Fibroblast of the aortic adventitia (primary cell): Measurements from ENCODE around the gene DNASE1L3. TPM values are rescaled to one million over a fixed set of nuclear protein-coding genes. Genes with fewer than 3 reads are reported as not detected.

Experiments used
- DNase-seq: peaks from one replicate; pipeline ENCODE4 v3.0.0-alpha.2; 2010; ENCODE audit warnings: low read depth
- H3K4me3 ChIP-seq: 2 replicates; pipeline ENCODE4 v1.5.1; 2011; ENCODE audit warnings: low read depth, mild to moderate bottlenecking, control low read depth, low read length, moderate library complexity
- total RNA-seq: library from RNA; depleted of rRNA; stranded (reverse); fragments of >200 nt; gene quantifications from 2 replicates; pipeline ENCODE4 v1.2.3, GENCODE V29; 2012; ENCODE audit warnings: low replicate concordance
- TF ChIP-seq, protein P1 (sequence below): IDR thresholded peaks from 2 replicates; pipeline ENCODE4 v1.5.1; 2011; ENCODE audit warnings: mild to moderate bottlenecking, low read length, control low read depth, inconsistent platforms; ENCODE audit not compliant: insufficient read depth

The DNASE1L3 gene
- total RNA-seq, 1 donor, result not detected

DNA sequence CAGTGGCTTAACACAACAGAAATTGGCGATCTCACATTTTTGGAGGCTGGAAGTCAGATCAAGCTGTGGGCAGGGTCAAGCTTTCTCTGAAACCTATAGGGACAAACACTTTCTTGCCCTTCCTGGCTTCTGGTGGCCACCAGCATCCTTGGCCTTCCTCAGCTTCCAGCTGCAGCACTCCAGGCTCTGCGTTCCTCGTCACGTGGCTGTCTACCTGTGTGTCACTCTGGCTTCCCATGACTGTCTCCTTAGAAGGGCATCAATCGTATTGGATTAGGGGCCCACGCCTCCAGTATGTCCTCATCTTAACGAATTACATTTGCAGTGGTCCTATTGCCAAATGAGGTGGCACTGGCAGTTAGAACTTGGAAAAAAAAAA, 25.8 kb downstream of the DNASE1L3 start:
- no peak overlapping the region for H3K4me3 ChIP-seq
- TF ChIP-seq, protein P1, sequence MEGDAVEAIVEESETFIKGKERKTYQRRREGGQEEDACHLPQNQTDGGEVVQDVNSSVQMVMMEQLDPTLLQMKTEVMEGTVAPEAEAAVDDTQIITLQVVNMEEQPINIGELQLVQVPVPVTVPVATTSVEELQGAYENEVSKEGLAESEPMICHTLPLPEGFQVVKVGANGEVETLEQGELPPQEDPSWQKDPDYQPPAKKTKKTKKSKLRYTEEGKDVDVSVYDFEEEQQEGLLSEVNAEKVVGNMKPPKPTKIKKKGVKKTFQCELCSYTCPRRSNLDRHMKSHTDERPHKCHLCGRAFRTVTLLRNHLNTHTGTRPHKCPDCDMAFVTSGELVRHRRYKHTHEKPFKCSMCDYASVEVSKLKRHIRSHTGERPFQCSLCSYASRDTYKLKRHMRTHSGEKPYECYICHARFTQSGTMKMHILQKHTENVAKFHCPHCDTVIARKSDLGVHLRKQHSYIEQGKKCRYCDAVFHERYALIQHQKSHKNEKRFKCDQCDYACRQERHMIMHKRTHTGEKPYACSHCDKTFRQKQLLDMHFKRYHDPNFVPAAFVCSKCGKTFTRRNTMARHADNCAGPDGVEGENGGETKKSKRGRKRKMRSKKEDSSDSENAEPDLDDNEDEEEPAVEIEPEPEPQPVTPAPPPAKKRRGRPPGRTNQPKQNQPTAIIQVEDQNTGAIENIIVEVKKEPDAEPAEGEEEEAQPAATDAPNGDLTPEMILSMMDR, result no peak
- DNase-seq, result no peak

DNA sequence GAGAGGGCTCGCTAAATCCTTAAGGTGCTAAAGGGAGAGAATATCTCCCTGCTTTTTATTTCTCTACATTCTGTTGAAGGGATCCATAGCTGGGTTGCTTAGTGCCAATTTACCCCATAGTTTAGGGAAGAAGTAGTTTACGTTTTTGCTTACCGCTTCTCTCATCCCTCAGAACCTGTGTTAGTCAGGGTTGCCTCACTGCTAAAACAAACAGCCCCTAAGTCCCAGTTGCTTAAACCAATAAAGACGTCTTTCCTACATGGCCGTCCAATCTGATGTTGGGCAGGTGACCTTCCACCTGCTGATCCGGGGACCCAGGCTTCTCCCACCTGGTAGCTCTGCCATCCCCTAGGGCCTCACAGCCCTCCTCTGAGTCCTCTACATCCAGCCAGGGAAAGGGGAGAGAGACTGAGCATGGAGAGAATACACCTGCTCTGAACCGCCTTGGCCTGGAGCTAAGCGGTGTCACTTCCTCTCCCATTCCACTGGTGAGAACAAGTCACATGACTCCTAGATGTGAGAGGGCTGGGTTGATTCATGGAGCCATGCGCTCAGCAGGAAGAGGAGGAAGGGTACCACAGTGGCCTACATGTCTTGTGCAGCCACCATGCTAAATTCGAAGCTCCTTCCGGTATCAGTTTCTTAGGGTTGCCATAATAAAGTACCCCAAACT, 26.3 kb downstream of the DNASE1L3 start:
- no peak overlapping the region for H3K4me3 ChIP-seq
- TF ChIP-seq, protein P1, result no peak
- DNase-seq, result no peak

DNA sequence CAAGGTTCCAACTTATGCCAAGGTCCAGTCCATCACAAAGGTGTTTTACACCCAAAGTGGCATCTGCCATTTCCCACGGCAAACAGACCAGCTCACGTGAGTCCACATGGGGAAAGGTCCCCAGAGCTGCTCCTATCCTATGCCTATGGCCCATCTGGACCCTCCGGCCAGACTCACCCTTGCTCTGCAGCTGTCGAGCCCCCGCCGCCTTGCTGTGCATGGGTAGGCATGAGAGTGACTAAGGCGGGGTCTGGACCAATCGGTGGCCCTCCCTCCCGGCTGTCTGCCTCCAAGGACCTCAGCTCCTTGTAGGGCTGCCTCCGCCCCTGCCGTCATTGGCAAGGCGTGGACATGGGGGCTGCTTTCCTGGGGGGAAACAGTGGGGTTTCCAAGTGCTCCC, 26.9 kb downstream of the DNASE1L3 start:
- TF ChIP-seq, protein P1, result no peak
- no peak overlapping the region for H3K4me3 ChIP-seq
- DNase-seq, result no peak

DNA sequence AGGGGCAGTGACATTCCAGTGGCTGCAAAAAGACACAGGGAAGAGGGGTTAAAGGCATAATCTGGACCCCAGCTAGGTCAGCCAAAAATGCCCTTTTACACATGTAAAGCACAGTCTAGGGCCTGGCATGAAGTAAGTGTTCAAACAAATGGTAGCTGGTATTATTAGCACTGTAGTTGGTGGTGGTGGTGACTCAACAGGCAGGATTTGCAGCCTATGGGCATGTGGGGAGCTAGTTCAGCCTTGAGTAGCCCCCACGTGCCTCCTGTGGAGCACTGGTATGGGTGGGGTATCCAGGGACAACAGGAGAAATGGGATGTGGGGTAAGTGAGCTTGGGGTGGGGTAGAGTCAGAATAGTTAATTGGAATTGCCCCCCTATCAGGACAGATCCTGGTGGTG, 27.6 kb downstream of the DNASE1L3 start:
- no peak overlapping the region for H3K4me3 ChIP-seq
- no peak for DNase-seq
- TF ChIP-seq, protein P1, result no peak

DNA sequence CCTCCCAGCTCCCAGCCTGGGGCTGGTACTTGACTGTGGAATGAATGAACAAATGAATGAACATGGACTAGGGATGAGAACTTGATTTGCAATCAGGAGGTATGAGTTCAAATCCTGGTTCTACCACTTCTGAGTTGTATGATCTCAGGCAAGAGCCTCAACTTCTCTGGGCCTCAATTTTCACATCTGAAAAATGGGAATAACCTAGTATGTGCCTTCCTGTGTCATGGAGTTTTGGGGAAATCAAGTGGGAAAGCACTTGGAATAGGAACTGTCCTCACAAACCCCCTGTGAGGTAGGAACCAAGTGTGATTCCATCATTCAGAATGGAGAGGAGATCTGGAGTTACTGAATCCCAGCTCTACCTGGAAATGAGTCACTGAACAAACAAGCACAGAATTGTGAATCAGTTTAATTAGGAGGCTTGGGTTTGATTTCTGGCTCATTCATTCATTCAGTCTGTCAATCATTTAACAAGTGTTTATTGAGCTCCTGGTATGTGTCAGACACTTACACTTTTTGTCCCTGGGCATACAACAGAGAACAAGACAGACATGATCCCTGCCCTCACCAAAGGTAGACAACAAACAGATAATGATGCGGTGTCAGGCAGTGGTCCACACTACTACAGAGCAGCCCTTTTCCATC, 29.7 kb downstream of the DNASE1L3 start:
- H3K4me3 ChIP-seq, result no peak overlapping the region
- no peak for DNase-seq
- TF ChIP-seq, protein P1, result no peak

DNA sequence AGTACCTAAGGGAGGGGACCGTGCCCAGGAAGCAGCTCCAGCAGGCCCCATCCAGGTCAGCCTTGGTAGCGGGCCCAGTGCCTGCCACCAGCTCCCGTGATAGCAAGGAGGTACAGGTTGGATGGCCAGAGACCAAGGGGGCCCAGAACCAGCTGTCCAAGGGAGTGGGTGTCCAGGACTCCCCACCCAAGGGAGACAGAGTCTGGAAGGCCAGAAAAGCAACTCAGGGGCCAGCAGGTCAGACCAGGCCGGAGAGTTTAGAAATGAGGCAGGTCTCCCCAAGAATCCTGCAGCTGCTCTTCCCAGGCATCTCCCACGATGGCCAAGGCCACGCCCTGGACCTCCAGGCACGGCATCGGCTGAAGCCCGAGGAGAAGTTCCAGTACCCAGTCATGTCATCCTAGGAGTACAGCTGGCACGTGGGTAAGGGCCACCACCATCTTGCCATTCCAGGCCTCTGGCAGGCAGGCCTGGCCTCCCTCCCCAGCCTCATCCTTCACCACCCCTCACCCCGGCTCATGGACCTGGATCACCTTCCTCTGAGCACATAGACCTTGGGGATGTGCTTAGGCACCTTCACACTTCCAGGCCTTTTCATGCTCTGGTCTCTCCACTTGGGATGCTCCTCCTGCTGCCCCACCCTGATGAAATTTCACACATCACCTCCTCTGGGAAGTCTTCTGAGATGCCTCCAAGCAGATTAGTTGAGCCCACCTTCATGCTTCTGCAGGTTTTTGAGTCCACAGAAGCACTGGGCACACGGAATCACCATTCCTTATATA, 30.5 kb downstream of the DNASE1L3 start:
- no peak overlapping the region for H3K4me3 ChIP-seq
- DNase-seq, result no peak
- TF ChIP-seq, protein P1, result no peak
